Measurements from ENCODE around the gene HHIPL1. TPM values are rescaled to one million over a fixed set of nuclear protein-coding genes. Genes with fewer than 3 reads are reported as not detected.

Gene HHIPL1
- total RNA-seq, 3 donors from 2014 or later, result 1.3 to 4.6 (median 2.3) TPM

DNA sequence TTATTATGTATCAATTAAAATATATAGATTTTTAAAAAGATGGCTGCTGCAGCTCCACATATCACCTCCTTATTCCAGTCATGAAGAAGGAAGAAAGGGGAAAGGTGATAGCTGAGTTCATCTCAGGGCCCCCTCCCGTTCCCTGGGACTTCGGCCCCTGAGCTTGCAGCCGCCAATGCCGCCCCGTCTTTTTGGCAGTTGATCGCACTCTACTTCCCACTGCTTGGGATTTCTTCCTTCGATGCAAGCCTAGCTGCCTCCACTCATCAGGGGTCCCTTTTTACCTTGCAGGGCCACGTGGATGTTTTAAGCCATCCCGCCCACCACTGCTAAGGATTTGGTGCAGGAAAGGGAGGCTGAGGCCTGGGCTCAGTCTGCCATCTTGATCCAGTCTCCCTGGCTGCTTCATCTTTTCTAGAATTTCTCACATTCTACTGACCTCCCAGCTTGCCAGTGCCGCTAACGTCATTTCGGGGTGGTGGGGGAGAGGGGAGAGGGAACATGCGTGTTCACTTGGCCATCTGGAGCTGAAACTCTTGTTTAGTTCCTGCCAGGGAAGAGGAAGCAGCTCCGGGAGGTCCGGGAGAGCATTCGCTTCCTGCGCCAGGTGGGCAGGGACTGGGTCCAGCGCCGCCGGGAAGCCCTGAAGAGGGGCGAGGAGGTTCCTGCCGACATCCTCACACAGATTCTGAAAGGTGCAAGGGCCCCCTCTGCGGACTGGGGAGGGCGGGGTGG lies 70.5 kb downstream of the HHIPL1 start:
- Histone ChIP-seq H3K9me3 (no peaks in the 10 kb centered on the region), H3K27ac (no peak overlapping the region), H3K4me1 (no peaks in the 10 kb centered on the region), H3K27me3 (no peaks in the 10 kb centered on the region), H3K4me3 (no peak overlapping the region), H3K36me3 (no peaks in the 10 kb centered on the region)
- DNase-seq (ENCODE audit: low spot score in 2 of 2), result peak in 1 of 2 donors; percentile 11
- intact Hi-C loops (cut with DNase I; ENCODE audit: low total_unique reads), result no loop called here
- no peak for TF ChIP-seq CTCF (IDR thresholded peaks at IDR 0.05)
- TF ChIP-seq POLR2AphosphoS5 (IDR thresholded peaks at IDR 0.05), result no peak
- TF ChIP-seq POLR2A (IDR thresholded peaks at IDR 0.05), result no peak

DNA sequence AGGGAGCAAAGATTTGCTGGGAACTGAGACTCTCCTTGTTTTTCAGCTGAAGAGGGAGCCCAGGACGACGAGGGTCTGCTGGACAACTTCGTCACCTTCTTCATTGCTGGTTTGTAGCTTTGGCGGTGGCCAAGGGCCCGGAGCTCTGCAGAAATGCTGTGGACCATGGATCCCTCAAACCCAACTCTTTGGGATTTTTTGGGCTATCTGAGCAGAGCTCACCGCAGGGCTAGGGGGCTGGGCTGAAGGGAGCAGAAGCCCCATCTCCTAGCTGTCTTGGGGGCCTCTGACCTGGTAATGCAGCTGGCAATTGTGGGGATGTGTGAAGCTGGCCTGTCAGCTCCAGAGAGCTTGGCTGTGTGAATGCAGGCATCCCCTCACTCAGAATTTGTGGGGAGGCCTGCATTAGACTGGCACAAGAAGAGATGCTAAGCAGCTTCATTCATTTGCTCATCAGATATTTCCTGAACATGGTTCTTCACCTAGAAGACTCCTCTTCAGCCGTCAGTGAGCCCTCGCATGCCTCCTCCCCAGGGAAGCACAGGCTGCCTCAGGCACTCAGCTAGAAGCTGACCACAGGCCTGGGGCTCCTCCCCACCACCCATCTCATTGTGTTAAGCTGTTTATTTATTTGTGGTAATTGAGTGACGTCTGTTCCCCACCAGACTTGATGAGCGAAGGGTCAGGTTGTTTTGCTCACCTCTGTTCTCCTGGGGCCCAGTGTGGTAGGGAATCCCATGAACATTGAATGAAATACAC lies 71.3 kb downstream of the HHIPL1 start:
- intact Hi-C loops (cut with DNase I; ENCODE audit: low total_unique reads), result no loop called here
- TF ChIP-seq POLR2A (IDR thresholded peaks at IDR 0.05) (no peak), CTCF (IDR thresholded peaks at IDR 0.05) (no peak), POLR2AphosphoS5 (IDR thresholded peaks at IDR 0.05) (no peak)

DNA sequence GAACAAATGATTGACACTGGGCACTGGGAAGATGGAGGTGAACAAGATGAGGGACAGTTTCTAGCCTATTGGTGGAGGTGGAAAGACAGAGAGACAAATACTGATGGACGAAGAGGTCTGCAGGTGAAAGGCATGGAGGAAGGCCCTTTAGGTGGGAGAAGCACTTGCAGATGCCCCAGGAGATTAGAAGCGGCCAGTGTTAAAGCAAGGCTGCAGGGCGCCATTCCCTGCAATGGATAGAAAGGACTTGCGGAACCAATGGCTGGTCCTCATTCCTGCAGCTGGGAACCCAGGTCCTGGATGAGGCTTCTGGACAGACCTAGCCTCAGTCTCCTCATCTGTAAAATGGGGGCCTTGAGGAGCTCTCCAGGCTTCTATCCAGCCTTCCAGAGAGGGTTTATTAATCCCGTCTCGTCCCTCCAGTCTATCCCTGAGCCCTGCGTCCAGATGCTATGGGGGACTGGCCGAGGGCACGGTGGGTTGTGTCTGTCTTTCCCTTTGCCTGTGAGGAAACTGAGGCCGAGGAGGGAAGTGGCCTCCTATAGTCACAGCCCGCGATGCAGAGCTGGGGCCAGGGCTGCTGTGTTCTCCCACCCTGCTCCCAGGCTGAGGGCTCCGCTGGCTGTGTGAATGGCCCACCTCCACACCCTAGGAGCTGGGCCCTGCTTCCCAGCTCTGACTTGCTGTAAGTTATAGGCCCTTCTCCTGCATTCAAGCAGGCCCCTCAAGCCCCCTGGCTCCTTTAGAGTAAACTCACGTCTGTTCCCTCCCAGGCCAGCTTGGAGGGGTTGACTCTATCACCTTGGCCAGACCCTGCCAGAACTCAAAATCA lies 72.1 kb downstream of the HHIPL1 start:
- Histone ChIP-seq H3K27ac (no peak overlapping the region), H3K27me3 (no peaks in the 10 kb centered on the region), H3K36me3 (no peaks in the 10 kb centered on the region), H3K4me1 (no peaks in the 10 kb centered on the region), H3K9me3 (no peaks in the 10 kb centered on the region), H3K4me3 (no peak overlapping the region)
- intact Hi-C loops (cut with DNase I; ENCODE audit: low total_unique reads), result no loop called here
- no peak for TF ChIP-seq POLR2A (IDR thresholded peaks at IDR 0.05)
- peak in 1 of 2 donors; percentile 7 for DNase-seq (ENCODE audit: low spot score in 2 of 2)

More for the DNA sequence above, 71.3 kb downstream of the HHIPL1 start:
- Histone ChIP-seq H3K4me3 (no peak overlapping the region), H3K27ac (no peak overlapping the region), H3K27me3 (no peaks in the 10 kb centered on the region), H3K4me1 (no peaks in the 10 kb centered on the region), H3K9me3 (no peaks in the 10 kb centered on the region), H3K36me3 (no peaks in the 10 kb centered on the region)
- DNase-seq (ENCODE audit: low spot score in 2 of 2), result peak in 1 of 2 donors; percentile 6

- intact Hi-C loops (cut with DNase I; ENCODE audit: low total_unique reads), result no loop called here
- no peak overlapping the region for H3K4me3 ChIP-seq
- no peak for TF ChIP-seq POLR2A (IDR thresholded peaks at IDR 0.05)
- TF ChIP-seq POLR2AphosphoS5 (IDR thresholded peaks at IDR 0.05), result no peak
- no peak for TF ChIP-seq CTCF (IDR thresholded peaks at IDR 0.05)
Measured at GRCh38 chr14:99717682-99718013, 72.7 kb downstream of the HHIPL1 start.

GRCh38 chr14:99718031-99718810 lies 73.3 kb downstream of the HHIPL1 start:
- Histone ChIP-seq H3K9me3 (no peaks in the 10 kb centered on the region), H3K4me3 (no peak overlapping the region), H3K27ac (no peak overlapping the region), H3K4me1 (no peaks in the 10 kb centered on the region), H3K27me3 (no peaks in the 10 kb centered on the region), H3K36me3 (no peaks in the 10 kb centered on the region)
- intact Hi-C loops (cut with DNase I; ENCODE audit: low total_unique reads), result no loop called here
- DNase-seq (ENCODE audit: low spot score in 2 of 2), result peak in 1 of 2 donors; percentile 3
- TF ChIP-seq CTCF (IDR thresholded peaks at IDR 0.05) (no peak), POLR2A (IDR thresholded peaks at IDR 0.05) (no peak), POLR2AphosphoS5 (IDR thresholded peaks at IDR 0.05) (no peak)

More at GRCh38 chr14:99717682-99718013, 72.7 kb downstream of the HHIPL1 start:
- Histone ChIP-seq H3K27ac (no peak overlapping the region), H3K4me1 (no peaks in the 10 kb centered on the region), H3K9me3 (no peaks in the 10 kb centered on the region), H3K36me3 (no peaks in the 10 kb centered on the region), H3K27me3 (no peaks in the 10 kb centered on the region)
- DNase-seq (ENCODE audit: low spot score in 2 of 2), result peak in 1 of 2 donors; percentile 10

All from breast epithelium (tissue), 4 donors.